ENCODE measurements around the gene OTUD4.
A peak's percentile ranks its signal among the peaks of the same experiment; 100 is the strongest.

OTUD4 gene

GRCh38 chr4:145125396-145125795 lies 55.0 kb downstream of the OTUD4 start:
- peaks cover 7% of the 10 kb centered on the region for H3K9me3 Mint-ChIP-seq
- H3K36me3 Mint-ChIP-seq (ENCODE audit: low read depth) = peaks cover 74% of the 10 kb centered on the region
- H3K27me3 Mint-ChIP-seq (ENCODE audit: low read depth) = no peaks in the 10 kb centered on the region
- peak overlapping the region; percentile 33 for H3K4me3 Mint-ChIP-seq
- peaks cover 32% of the 10 kb centered on the region for H3K4me1 Mint-ChIP-seq (ENCODE audit: low read depth)
- DNase-seq (ENCODE audit: low spot score) = no peak
- H3K27ac Mint-ChIP-seq = peak overlapping the region; percentile 88

DNA sequence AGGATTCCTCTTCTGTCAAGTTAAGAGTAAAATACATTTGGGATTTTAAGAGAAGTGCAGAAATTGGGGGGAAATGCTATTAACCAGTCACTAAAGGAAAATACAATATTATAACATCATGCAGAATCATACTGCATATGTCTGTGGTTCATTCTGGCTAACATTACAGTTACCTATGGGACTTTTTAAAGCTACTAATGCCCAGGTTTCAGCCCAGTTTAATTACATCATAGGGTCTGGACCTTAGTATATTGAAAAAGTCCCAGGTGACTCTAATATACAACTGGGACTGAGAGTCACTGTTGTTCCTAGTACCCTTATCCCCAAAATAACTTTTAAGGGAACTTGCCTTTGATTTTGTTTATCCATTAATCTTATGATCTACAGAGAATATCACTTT lies 72.3 kb downstream of the OTUD4 start:
- no peak for DNase-seq (ENCODE audit: low spot score)
- H3K36me3 Mint-ChIP-seq (ENCODE audit: low read depth) = peaks cover 46% of the 10 kb centered on the region
- H3K27ac Mint-ChIP-seq = no peak overlapping the region
- H3K4me1 Mint-ChIP-seq (ENCODE audit: low read depth) = peaks cover 13% of the 10 kb centered on the region
- H3K9me3 Mint-ChIP-seq = no peaks in the 10 kb centered on the region
- H3K4me3 Mint-ChIP-seq = no peak overlapping the region
- H3K27me3 Mint-ChIP-seq (ENCODE audit: low read depth) = no peaks in the 10 kb centered on the region

DNA sequence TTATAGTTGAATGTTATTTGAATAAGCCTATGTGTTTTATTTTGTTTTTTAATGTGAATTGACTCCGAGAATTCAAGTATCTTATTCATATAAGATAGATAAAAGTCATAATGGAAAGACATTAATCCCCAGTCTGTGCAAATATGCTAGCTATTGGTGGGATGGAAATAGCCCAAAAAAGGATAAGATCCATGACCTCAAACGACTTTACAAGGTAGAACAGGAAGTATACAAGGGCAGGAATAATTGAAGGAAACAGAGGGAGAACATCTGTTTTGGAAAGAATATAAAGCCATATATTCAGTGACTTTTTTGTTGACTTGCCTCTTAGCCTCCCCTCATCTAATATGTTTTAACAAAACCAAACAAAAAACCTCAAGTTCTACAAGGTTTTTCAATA lies 73.3 kb downstream of the OTUD4 start:
- no peak for DNase-seq (ENCODE audit: low spot score)

DNA sequence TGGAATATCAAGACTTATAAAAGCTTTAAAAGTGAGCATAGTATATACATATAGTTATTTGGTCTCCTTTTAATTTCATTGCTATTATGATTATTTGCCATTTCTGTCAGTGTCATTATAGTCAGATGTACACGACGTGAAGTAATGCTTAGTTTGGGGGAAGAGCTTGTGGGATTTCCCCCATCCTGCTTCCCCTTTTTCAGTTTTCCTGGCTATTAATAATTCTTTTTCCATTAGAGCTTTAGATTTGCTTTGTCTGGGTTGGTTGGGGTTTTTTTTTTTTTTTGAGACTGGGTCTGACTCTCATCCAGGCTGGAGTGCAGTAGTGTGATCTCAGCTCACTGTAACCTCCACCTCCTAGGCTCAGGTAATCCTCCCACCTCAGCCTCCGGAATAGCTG lies 76.9 kb downstream of the OTUD4 start:
- H3K9me3 Mint-ChIP-seq = no peaks in the 10 kb centered on the region
- H3K4me1 Mint-ChIP-seq (ENCODE audit: low read depth) = peaks cover 10% of the 10 kb centered on the region
- no peaks in the 10 kb centered on the region for H3K27me3 Mint-ChIP-seq (ENCODE audit: low read depth)
- no peak overlapping the region for H3K4me3 Mint-ChIP-seq
- DNase-seq (ENCODE audit: low spot score) = no peak
- no peak overlapping the region for H3K27ac Mint-ChIP-seq
- peaks cover 16% of the 10 kb centered on the region for H3K36me3 Mint-ChIP-seq (ENCODE audit: low read depth)

More for the DNA sequence above, 73.3 kb downstream of the OTUD4 start:
- Mint-ChIP-seq H3K36me3 (ENCODE audit: low read depth) (peaks cover 38% of the 10 kb centered on the region), H3K4me1 (ENCODE audit: low read depth) (peaks cover 9% of the 10 kb centered on the region), H3K27me3 (ENCODE audit: low read depth) (no peaks in the 10 kb centered on the region), H3K4me3 (no peak overlapping the region), H3K27ac (no peak overlapping the region), H3K9me3 (no peaks in the 10 kb centered on the region)

- peaks cover 9% of the 10 kb centered on the region for H3K4me1 Mint-ChIP-seq (ENCODE audit: low read depth)
- DNase-seq (ENCODE audit: low spot score) = no peak
- no peaks in the 10 kb centered on the region for H3K27me3 Mint-ChIP-seq (ENCODE audit: low read depth)
- peaks cover 12% of the 10 kb centered on the region for H3K36me3 Mint-ChIP-seq (ENCODE audit: low read depth)
- H3K27ac Mint-ChIP-seq = no peak overlapping the region
- no peak overlapping the region for H3K4me3 Mint-ChIP-seq
- no peaks in the 10 kb centered on the region for H3K9me3 Mint-ChIP-seq
These were observed 77.8 kb downstream of the OTUD4 start for GRCh38 chr4:145102619-145103018.

DNA sequence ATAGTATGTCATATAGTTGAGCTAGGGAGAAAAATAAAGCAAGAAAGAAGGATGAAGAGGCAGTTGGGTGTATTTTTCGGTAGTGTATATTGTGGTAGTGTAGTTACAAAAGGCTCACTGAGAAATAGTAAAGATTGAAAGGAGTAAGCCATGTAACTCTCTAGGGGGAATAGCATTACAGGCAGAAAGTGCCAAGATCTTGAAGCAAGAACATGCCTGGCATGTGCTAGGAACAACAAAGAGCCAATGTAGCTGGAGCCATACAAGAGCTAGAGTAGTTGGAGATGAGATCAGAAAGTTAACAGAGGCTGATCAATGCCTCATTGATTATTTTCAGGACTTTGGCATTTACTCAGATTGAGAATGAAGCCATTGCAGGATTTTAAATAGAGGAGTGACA lies 79.3 kb downstream of the OTUD4 start:
- no peak overlapping the region for H3K4me3 Mint-ChIP-seq
- no peak for DNase-seq (ENCODE audit: low spot score)
- H3K36me3 Mint-ChIP-seq (ENCODE audit: low read depth) = peaks cover 7% of the 10 kb centered on the region
- peaks cover 13% of the 10 kb centered on the region for H3K4me1 Mint-ChIP-seq (ENCODE audit: low read depth)
- no peaks in the 10 kb centered on the region for H3K9me3 Mint-ChIP-seq
- no peak overlapping the region for H3K27ac Mint-ChIP-seq
- H3K27me3 Mint-ChIP-seq (ENCODE audit: low read depth) = no peaks in the 10 kb centered on the region

DNA sequence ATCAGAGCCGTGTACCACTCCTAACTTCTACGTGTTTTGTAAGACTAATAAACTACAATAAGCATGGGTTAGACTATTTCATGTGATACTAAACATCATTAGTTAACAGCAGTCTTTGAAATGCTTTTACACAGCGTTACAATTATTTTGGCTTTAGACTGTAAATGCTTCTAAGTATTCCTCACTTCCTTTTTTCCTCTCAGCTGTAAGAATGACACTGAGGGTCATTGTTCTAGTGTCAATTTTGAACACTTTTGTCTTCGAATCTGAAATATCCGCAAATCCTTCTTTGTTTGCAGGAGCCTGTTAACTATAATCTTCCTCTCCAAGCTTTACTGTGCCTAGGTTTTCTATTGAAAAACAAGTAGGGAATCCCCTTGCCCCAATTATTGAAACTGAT lies 80.7 kb downstream of the OTUD4 start:
- peaks cover 13% of the 10 kb centered on the region for H3K36me3 Mint-ChIP-seq (ENCODE audit: low read depth)
- peak overlapping the region; percentile 99 for H3K27ac Mint-ChIP-seq
- no peaks in the 10 kb centered on the region for H3K27me3 Mint-ChIP-seq (ENCODE audit: low read depth)
- no peaks in the 10 kb centered on the region for H3K9me3 Mint-ChIP-seq
- peak overlapping the region; percentile 92 for H3K4me3 Mint-ChIP-seq
- peaks cover 18% of the 10 kb centered on the region for H3K4me1 Mint-ChIP-seq (ENCODE audit: low read depth)
- no peak for DNase-seq (ENCODE audit: low spot score)

GRCh38 chr4:145098675-145099037 lies 81.7 kb downstream of the OTUD4 start:
- Mint-ChIP-seq H3K4me1 (ENCODE audit: low read depth) (peaks cover 20% of the 10 kb centered on the region), H3K36me3 (ENCODE audit: low read depth) (peaks cover 23% of the 10 kb centered on the region), H3K9me3 (peaks cover 8% of the 10 kb centered on the region), H3K4me3 (peak overlapping the region; percentile 92), H3K27ac (peak overlapping the region; percentile 99), H3K27me3 (ENCODE audit: low read depth) (no peaks in the 10 kb centered on the region)
- DNase-seq (ENCODE audit: low spot score) = peak; percentile 63

DNA sequence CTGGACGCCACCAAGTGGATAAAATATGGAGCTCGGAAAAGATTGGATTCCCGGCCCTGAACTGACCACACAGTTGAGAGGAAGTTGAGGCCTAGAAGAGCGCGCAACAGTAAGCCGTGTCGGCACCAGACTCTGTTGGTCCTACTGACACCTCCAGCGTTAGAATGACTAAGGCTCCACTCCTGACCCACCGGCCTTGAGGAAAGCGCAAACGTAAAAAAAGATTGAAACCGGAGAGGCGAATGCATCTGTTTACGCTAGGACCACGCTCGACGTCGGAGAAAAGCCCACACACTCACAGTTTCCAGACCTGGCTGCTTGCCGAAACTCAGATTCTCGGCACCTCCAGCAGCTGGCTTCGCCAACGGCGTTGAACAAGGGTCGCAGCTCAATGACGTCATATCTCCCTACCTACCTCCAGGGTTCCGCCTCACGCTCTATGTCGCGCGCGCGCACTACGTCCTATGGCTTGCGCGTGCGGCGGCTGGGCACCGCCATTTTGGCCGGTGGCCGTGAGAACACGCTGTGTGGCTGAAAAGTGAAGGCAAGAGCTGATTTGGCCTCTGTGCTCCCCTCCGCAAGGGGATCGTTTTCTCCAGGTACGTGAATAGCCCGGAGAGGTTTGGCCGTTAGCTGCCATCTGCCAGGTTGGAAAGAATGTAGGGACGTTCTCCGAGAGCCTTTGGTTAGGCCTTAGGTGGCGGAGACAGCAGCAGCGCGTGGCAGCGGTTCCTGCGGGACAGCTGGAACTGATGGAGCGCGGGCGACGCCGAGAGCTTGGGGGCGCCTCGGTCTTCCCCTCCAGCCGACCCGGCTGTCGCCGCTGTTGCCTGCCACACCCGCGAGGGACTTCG lies 82.3 kb downstream of the OTUD4 start, which contains the start of the genes ABCE1 and ANAPC10:
Gene ABCE1 (plus strand): TSS at position 491 of the 854 bp plus-strand sequence. CDS start 6,102 bp downstream, outside the sequence.
Gene ANAPC10 (minus strand): TSS at position 376 of the 854 bp plus-strand sequence. CDS start 2,097 bp downstream, outside the sequence.
- DNase-seq (ENCODE audit: low spot score) = peak; percentile 98
- Mint-ChIP-seq H3K9me3 (peaks cover 12% of the 10 kb centered on the region), H3K27me3 (ENCODE audit: low read depth) (no peaks in the 10 kb centered on the region), H3K4me3 (peak within 1 kb of the TSS; percentile 92), H3K4me1 (ENCODE audit: low read depth) (peaks cover 23% of the 10 kb centered on the region), H3K27ac (peak within 1 kb of the TSS; percentile 99), H3K36me3 (ENCODE audit: low read depth) (peaks cover 29% of the 10 kb centered on the region)

DNA sequence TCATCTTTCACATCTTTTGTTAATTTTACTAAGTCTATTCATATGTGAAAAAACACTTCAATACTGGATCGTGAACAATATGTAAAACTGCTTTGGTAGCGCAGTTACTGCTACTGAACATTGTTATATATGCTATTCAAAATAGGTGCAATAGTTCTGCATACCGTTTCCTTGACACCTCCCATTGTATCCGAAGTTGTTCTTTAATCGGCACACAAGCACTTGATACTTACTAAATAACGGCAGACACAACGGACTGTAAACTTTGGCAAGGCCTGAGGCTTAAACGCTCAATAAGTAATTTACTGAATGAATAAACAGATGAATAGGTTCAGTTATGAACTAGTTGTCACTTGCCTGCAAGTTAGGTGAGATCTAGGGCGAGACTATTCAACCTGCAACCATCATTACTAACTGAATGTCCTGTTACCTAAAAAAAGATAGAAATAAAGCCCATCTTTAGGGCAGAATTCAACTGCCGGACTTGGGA lies 83.0 kb downstream of the OTUD4 start:
- Mint-ChIP-seq H3K27ac (peak overlapping the region; percentile 99), H3K36me3 (ENCODE audit: low read depth) (peaks cover 36% of the 10 kb centered on the region), H3K9me3 (peaks cover 12% of the 10 kb centered on the region), H3K4me3 (peak overlapping the region; percentile 92), H3K27me3 (ENCODE audit: low read depth) (no peaks in the 10 kb centered on the region), H3K4me1 (ENCODE audit: low read depth) (peaks cover 25% of the 10 kb centered on the region)
- DNase-seq (ENCODE audit: low spot score) = no peak

DNA sequence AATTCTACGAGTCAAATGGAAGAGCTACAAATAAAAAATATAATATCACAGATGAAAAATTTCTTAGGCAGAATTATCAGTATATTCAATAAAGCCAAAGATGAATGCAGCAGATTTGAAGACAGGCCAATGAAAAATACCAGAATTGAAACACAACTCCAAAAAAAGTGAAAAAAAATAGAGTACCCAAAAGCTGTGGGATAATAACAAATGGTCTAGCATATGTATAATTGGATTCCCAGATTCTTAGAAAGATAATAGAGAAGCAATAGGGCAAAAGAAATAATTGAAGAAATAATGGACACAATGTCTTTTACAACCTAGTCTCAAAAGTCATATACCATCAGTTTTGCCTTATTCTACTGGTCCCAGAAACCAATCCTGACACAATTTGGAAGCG lies 86.8 kb downstream of the OTUD4 start:
- Mint-ChIP-seq H3K27me3 (ENCODE audit: low read depth) (no peaks in the 10 kb centered on the region), H3K36me3 (ENCODE audit: low read depth) (peaks cover 56% of the 10 kb centered on the region), H3K4me1 (ENCODE audit: low read depth) (peaks cover 27% of the 10 kb centered on the region), H3K4me3 (no peak overlapping the region), H3K27ac (no peak overlapping the region), H3K9me3 (peaks cover 12% of the 10 kb centered on the region)
- DNase-seq (ENCODE audit: low spot score) = no peak

DNA sequence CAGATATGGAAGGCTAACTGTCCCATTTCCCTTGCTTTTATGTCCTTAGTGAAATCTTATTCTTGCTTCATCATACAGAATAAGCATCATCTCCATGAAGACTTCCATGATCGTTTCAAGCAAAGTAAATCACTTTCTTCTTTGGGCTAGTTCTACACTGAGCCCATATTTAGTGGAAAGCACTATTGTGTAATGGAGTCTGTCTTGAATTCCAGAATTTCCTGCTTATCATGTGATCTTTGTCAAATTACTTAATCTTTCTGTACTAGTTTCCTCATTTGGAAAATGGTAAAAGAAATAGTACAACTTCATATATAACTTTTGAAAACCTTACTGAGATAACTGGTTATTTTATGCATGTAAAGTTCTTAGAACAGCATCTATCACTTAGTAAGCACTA lies 90.0 kb downstream of the OTUD4 start:
- H3K4me1 Mint-ChIP-seq (ENCODE audit: low read depth) = peaks cover 25% of the 10 kb centered on the region
- H3K27me3 Mint-ChIP-seq (ENCODE audit: low read depth) = no peaks in the 10 kb centered on the region
- no peak overlapping the region for H3K27ac Mint-ChIP-seq
- no peak overlapping the region for H3K4me3 Mint-ChIP-seq
- DNase-seq (ENCODE audit: low spot score) = no peak
- peaks cover 12% of the 10 kb centered on the region for H3K9me3 Mint-ChIP-seq
- peaks cover 71% of the 10 kb centered on the region for H3K36me3 Mint-ChIP-seq (ENCODE audit: low read depth)

- H3K27me3 Mint-ChIP-seq (ENCODE audit: low read depth) = no peaks in the 10 kb centered on the region
- no peak overlapping the region for H3K4me3 Mint-ChIP-seq
- peaks cover 11% of the 10 kb centered on the region for H3K4me1 Mint-ChIP-seq (ENCODE audit: low read depth)
- no peak overlapping the region for H3K27ac Mint-ChIP-seq
- peaks cover 44% of the 10 kb centered on the region for H3K36me3 Mint-ChIP-seq (ENCODE audit: low read depth)
- no peaks in the 10 kb centered on the region for H3K9me3 Mint-ChIP-seq
- DNase-seq (ENCODE audit: low spot score) = no peak
These were observed 96.3 kb downstream of the OTUD4 start for GRCh38 chr4:145083891-145084605.
